Stimulated activated CD8-positive, alpha-beta memory T cell treated with anti-CD3 and anti-CD28 coated beads, Interleukin-7, amount 100 ng/mL, for 48 hours (primary cell): ENCODE data around the gene SLC34A3.
A peak's percentile ranks its signal among the peaks of the same experiment; 100 is the strongest.
"Not testable (repeated sequence)": the region's sequence is repeated elsewhere in the genome, so short reads cannot be mapped to it uniquely, and the experiment has no call there.

Experiments used
- DNase-seq, 2 donors: peaks; one replicate each; pipeline ENCODE4 v3.0.0-alpha.2; 2020; ENCODE audit warnings: low read depth in 1 of 2; ENCODE audit errors: extremely low read depth in 1 of 2

The SLC34A3 gene

DNA sequence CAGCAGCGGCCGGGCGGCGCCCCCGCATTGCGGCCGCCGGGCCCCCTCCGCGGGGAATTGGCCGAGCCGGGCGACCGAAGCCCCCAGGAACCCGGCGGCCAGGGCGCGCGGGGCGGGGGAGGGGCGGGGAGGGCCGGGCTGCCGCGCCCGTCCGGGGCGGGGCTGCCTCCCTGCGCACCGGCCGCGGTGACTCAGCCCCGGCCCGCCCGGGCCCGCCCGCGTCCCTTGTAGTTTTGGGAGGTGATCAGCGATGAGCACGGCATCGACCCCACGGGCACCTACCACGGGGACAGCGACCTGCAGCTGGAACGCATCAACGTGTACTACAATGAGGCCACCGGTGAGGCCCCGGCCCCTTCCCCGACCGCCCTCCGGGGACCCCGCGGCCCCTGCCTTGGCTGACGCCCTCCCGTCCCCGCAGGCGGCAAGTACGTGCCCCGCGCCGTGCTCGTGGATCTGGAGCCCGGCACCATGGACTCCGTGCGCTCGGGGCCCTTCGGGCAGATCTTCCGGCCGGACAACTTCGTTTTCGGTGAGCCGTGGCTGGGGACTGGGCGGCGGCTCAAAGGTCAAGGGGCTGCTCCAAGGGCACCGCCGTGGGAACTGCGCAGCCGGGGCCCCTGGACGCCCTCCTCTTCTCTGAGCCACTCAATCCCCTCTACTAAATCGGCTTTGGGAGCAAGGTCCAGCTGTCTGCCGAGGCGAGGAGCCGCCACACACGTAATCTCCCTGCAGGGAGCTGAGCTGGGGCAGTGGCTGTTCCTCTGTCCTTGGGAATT lies 11.0 kb downstream of the SLC34A3 start:
- peak; percentile 37 to 49 for DNase-seq

DNA sequence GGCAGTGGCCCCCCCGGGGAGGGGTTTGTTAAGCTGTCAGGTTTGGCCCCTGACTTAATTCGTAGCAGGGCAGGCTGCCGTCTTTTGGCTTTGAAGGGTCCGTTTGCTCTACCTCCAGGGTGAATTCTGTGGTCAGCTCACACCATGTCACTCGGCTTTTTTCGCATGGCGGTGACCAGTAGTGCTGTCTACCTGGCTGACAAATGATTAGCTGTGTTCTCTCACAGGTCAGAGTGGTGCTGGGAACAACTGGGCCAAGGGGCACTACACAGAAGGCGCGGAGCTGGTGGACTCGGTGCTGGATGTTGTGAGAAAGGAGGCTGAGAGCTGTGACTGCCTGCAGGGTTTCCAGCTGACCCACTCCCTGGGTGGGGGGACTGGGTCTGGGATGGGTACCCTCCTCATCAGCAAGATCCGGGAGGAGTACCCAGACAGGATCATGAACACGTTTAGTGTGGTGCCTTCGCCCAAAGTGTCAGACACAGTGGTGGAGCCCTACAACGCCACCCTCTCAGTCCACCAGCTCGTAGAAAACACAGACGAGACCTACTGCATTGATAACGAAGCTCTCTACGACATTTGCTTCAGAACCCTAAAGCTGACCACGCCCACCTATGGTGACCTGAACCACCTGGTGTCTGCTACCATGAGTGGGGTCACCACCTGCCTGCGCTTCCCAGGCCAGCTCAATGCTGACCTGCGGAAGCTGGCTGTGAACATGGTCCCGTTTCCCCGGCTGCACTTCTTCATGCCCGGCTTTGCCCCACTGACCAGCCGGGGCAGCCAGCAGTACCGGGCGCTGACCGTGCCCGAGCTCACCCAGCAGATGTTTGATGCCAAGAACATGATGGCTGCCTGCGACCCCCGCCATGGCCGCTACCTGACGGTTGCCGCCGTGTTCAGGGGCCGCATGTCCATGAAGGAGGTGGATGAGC lies 11.8 kb downstream of the SLC34A3 start:
- no peak for DNase-seq

DNA sequence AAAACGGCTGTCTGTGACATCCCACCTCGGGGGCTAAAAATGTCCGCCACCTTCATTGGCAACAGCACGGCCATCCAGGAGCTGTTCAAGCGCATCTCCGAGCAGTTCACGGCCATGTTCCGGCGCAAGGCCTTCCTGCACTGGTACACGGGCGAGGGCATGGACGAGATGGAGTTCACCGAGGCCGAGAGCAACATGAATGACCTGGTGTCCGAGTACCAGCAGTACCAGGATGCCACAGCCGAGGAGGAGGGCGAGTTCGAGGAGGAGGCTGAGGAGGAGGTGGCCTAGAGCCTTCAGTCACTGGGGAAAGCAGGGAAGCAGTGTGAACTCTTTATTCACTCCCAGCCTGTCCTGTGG lies 12.5 kb downstream of the SLC34A3 start:
- not testable (repeated sequence) for DNase-seq

DNA sequence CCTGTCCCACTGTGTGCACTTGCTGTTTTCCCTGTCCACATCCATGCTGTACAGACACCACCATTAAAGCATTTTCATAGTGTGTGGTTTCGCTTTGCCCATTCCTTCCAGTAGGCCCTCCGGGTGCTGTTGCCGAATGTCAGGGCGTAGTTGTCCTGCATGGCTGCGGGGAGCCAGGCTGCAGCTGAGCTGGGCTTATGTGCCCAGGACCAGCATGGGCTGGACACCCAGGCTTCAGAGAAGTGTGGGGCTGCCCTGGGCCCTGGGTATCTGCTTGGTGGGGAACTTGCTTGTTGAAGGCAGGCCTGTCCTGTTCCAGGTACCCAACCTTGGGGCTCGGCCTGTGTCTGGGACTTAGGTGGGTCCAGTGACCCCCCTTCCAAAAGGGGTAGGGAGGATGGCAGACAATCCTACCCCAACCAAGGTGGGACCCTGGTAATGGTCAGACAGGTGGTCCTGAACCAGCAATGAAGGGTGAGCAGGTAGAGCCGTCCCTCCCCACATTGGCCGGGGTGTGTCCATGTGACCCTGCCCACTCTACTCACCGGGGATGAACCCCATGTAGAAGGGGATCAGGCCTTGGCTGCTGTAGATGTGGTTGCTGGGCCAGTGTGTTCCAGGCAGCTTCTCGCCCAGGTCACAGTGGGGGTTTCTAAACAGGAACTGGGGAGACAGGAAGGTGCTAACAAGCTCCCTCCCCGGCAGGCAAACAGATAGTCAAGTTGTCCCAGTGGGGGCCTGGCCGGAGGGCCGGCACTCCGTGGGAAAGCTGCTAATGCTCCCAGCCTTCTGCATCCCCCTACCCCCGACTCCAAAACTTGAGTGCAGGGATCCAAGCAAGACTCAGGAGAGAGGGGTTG lies 13.2 kb downstream of the SLC34A3 start:
- DNase-seq = no peak

DNA sequence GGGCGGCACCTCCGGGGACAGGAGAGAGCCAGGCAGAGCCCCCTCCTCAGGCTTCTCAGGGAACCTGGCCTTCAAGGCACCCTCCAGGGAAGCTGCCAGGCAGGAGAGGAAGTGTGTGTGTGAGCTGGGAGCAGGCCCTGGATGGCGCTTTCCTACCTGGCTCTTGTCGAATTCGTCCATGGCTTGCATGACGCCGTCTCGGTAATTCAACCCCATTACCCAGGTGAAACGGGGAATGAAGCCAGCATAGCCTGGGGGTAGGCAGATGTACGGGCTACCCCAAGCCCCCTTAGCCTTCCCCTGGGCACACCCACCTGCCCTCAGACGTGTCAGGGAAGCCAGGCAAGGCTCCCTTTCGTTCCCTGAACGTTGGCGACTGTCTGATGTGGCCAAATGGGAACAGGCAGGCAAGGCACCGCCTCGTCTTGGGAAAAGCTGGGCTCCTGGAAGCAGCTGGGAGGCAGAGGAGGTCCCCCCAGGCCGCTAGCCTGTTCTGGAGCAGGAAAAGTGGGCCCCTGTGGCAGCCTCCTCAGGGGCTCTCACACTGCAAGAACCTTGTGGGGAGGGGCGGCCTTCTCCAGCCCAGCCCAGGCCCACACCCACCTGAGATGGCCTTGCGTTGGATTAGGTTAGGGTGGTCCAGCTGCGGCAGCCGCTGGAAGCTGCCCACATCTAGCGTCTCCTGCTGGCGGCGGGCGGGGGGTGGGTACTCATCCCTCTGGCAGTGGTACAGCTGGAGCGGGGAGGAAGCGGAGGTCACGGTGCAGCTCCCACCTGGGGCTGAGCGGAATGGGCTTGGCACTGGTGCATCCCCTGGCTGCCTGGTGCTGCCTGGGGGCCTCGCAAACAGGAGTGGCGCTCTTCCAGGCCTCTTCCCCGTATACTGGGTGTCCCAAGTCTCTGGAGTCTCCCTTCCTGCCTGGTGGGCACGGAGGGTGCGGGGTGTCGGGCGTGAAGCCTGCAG lies 14.1 kb downstream of the SLC34A3 start:
- DNase-seq = no peak

DNA sequence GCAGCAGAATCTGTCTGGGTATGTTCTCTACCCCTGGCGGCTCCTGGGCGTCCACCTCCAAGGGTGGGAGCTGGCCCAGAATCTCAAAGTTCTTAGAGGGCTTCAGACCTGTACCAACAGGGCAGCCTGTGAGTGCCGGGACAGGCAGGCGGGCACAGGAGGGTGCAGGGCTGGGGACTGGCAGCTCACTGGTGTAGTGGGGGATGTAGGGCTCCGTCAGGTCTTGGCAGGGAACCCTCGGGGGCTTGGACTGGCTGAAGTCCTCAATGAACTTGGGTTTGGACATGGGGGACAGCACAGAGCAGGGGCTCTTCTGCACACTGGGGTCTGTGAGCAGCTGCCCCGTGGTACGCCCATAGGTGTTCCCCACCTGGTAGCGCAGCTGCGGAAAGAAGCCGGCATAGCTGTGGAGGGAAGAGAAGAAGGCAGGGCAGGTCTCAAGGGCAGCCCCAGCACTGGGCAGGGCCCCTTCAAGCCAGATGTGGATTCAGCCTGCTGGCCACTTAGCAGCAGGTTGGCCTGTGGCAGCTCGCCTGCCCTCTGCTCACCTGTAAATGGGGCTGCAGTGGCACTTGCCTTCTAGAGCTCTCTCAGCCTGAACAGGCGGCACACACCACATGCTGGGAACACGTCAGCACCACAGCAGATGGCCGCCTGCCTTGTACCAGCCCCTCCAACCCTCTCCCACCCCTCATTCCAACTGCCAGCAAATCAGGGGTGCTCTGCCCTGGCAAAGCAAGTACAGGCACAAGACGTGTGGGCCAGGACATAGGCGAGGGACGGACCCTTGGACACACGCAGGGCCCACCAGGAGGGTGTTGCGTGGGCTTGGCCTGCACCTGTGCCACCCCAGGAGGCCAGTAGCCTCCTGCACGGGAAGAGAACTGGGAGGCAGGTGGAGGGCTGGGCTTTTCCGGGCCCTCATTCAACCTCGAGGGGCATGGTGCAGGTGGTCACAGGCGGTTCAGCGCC lies 15.0 kb downstream of the SLC34A3 start:
- DNase-seq = no peak

DNA sequence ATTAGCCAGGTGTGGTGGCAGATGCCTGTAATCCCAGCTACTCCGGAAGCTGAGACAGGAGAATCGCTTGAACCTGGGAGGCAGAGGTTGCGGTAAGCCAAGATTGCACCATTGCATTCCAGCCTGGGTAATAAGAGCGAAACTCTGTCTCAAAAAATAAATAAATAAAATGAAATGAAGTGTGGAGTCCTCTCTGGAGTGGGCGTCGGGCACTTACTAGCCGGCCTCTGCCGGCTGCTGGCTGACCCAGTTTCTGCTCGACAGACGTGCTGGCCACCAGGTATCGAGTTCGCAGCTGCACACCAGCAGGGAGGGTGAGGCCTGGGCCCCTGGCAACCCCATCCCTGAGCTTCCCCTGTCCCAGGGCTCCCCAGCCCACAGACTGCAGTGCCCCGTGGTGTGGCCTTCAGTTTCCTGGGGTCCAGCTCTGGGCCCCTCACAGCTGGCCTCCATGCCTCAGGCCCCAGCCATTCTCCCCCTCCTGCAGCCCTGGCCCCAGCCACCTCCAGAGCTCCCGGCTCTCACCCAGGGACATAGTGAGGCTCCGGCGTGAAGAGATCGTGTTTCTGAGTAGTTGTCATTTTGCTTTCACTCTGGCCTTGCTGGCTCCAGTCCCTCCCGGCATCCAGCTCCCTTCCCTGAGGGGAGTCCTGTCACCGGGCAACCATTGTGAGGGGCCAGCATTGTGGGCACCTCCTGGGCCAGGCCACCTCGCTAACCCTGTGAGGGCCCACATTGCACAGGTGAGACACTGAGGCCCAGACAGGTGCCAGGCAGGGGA lies 16.6 kb downstream of the SLC34A3 start:
- no peak for DNase-seq

DNA sequence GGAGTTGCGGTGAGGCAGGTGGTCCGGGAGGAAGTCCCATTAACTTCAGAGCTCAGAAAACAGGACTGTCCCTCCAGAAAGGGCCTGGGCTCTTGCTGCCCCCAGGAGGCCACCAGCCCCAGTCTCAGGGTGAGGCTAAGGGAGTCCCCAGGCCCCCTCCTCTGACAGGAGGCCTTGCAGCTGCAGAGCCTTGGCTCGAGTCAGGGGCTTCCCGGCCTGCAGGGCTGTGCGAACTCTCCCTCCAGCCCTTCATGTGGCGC lies 17.1 kb downstream of the SLC34A3 start:
- no peak for DNase-seq

DNA sequence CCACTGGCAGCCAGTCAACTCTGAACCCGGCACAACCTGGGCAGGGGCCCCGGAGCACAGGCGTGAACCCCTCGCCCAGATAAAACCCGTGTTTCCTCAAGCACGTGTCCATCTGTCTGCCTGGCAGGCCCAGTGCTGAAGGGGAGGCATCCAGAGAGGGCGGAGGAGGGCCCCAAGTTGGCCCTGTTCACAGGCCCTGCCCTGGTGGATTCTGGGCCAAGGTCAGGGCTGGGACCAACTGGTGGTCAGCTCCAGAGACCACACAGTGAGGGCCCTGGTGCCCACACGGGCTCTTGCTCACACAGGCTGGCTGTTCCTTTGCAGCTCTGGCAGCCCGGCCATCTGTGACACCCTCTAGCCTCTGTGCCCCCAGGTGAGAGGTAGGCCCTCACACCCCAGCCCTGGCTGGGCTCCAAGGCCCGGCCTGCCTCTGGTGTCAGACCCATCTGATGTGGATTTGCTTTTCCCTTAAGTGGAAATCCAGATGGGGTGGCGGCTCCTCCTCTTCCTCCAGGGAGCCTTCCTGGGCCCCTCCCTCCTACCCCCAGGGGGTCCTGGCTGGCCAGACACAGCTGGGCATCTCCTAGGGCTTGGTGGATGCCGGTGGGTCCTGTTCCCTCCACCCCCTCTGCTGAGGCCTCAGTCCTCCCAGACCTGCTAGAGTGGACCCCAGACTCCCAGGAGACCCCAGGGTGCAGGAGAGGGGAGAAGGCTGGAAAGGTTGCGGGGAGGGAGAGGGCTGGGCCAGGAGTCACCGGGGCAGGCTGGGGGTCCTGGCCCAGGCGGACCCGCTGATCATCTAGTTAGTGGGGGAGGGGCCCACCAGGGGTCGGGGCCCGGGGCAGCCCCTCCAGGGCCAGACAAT lies 19.9 kb downstream of the SLC34A3 start:
- no peak for DNase-seq

DNA sequence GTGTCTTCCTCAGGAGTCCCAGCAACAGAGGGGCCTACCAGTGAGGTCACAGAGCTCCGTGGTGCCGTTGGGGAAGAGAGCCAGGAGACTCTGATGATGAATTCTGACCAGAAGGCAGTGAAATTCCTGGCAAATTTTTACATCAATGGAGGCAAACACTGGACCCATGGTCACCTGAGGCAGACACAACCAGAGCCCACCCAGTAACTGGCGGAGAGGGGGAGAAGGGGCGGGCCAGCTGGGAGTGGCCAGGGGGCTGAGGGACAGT lies 20.4 kb downstream of the SLC34A3 start, which contains the start of gene STPG3:
TSS of gene STPG3 (plus strand) at position 93 of the 268 bp plus-strand sequence. CDS start at position 94, 1 bp downstream.
- no peak for DNase-seq

DNA sequence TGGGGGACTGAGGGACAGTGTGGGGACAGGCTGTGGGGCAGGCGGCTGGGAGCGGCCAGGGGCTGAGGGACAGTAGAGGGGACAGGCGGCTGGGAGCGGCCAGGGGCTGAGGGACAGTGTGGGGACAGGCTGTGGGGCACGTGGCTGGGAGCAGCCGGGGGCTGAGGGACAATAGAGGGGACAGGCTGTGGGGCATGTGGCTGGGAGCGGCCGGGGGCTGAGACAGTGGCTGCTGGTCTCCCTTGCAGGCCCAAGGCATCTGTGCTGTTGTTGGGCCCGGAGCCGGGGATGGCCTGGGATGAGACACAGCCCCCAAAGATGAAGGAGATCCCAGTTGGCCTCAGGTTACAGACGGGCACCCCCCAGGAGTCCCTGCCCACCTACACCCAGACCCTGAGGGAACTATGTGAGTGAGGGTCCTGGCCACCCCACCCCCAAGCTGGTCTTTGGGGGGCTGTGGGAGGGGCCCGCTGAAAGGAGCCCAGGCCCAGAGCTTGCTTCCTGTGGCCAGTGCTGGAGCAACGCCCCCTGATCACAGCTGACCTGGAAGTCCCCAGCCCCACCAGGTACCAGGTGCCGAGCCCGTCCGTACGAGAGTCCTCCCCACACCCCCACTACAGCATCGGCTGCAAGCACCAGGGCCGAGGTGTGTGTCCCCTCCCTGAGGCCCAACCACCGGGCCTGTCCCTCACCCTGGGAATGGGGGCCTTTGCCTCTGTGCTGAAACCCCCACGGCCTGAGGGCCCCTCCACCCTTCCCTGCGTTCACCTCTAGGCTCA lies 21.0 kb downstream of the SLC34A3 start:
- DNase-seq = no peak

DNA sequence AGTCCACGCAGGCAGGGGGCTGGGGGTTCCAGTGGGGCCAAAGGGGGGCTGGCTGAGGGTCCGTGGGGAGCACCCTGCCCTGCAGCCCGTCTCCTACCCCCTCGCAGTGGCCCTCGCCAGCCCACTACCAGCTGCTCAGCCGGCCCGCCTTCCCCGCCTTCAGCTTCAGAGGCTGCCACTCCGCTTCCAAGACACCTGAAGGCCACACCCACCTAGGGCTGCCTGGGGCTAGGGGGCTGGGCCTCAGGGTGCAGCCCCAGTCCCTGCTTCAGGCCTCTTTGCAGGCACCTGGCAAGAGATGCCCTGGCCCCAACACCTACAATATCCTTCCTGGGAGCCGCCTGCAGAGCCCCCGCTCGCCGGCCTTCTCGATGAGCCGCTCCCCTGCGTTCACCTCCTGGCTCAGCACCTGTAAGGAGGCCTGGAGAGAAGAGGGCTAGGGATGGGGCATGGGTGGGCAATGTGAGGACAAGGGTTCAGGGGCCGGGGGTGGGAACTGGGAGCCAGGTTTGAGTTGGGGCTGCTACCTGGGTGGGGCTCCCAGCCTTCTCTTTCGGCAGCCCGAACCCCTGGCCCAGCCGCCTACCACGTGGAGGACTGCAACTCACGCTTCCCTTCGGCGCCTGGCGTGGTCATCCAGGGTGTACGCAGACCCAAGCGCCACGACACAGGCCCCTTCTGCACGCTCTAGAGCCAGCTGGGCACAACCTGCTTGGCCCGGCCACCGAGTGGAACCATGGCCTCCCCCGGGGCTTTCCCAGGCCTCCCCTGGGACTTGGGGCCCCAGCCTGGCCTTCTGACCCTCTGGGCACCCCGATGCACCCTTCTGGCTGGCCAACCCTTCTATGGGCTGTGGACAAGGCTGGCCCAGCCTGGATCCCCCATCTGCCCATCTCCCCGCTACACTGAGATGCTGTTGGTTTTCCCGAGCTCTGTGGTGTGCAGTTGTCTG lies 22.1 kb downstream of the SLC34A3 start:
- DNase-seq = no peak

DNA sequence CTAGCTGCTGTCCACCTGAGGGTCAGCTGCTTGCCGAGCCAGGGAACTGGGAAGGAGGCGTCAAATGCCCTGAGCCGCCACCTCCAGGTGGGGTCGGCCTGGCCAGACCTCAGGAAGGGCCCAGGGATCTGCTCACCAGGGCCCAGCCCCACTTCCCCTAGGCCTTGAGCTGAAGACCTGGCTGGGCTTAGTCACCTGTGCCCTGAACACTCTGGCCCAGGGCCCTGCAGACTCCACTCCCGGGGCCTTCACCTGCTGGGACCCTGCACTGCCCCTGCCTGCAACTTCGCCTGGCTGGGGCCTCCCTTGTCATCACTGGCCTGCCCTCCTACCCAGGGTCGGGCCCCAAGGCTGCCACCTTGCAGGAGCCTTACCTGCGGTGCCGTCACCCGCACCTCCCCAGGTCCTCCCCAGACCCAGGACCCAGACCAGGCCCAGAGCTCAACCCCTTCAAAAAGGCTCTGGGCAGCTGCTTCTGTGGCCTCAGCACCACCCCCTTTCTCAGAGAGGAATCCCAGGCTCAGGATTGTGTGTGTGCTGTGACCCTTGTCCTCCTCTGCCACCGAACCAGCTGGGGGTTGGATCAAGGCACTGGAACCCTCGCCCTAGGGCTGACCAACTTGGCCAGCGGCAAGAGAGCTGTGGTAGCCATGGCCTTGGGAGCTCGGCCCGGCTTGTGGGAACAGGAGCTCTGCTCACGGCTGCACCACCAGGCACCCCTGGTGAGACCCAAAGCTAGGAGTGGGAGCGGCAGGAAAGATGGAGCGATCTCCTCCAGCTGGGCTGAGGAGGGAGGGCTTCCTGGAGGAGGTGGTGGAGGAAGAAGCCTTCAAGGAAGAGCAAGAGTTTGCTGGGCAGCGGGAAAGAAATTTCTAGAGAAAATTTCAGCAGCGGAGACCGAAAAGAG lies 23.3 kb downstream of the SLC34A3 start:
- DNase-seq = no peak

DNA sequence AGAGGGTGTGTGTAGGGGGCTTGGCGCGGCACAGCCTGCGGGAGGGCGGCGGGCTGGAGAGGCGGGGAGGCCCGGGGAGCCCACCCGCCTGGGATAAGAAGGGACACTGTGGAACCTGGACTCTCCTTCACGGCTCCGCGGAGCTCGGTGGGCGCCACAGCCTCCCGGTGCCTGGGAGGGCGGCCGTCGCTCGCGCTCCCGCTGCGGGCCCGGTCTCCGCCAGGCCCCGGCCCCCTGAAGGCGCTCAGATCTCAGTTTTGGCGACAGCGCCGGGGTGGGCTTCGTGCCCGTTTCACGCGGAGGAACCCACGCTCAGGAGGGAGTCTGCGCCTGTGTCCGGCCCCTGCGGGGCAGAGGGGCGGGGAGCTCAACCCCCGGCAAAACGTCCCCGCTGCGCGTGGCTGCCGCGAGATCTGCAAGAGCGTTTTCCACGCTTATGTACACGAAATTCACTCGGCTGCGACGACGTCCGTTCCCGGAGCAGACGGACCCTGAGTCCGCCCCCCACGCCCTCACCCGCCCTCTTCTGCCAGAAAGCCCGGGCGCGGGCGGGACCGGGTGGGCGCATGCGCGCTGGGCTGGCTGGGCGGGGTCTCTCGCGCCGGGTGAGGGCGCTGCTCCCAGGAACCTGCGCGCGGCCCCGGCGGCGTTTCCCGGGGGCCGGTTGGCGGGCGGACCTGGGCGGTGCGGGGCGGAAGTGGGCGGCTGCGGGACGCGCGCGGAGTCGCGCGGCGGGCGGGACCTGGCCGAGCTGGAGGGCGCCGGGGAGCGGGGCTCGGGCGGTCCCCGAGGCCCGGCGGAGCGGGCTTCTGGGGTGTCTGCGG lies 24.1 kb downstream of the SLC34A3 start, which contains the start of gene NELFB:
TSS of gene NELFB (plus strand) at position 704 of the 824 bp plus-strand sequence.
- DNase-seq = peak; percentile 88 to 95
